ENCODE data around the gene CCDC197. TPM values are rescaled to one million over a fixed set of nuclear protein-coding genes. Genes with fewer than 3 reads are reported as not detected.

Gene CCDC197
- total and polyA plus RNA-seq, 4 donors: not detected

- no peak for TF ChIP-seq CTCF (IDR thresholded peaks at IDR 0.05; ENCODE audit: low read depth, low read length, missing input control)
- no peak for TF ChIP-seq ATF3 (IDR thresholded peaks at IDR 0.05)
- no peak for TF ChIP-seq EGR1 (IDR thresholded peaks at IDR 0.05; ENCODE audit: low read depth in 2 of 2)
- no peak for TF ChIP-seq GABPA (IDR thresholded peaks at IDR 0.05 in 1 of 2, conservative IDR thresholded peaks at IDR 0.05 in 1 of 2)
- no peak for TF ChIP-seq YY1 (IDR thresholded peaks at IDR 0.05)
- no peak for TF ChIP-seq NR2F2 (IDR thresholded peaks at IDR 0.05)
- TF ChIP-seq SP1 (IDR thresholded peaks at IDR 0.05): no peak
Measured at GRCh38 chr14:94056579-94057308, 59.6 kb downstream of the CCDC197 start (continued).

GRCh38 chr14:94058128-94058673, 61.1 kb downstream of the CCDC197 start:
- H3K4me3 ChIP-seq (ENCODE audit: low read depth in 1 of 3, low read length in 3 of 3): peak overlapping the region in 1 of 3 donors; percentile 24
- H3K36me3 ChIP-seq (ENCODE audit: control insufficient read depth in 4 of 4, insufficient read depth in 3 of 4, low read depth in 1 of 4, low read length in 3 of 4): peaks cover 9 to 50% (median 36%) of the 10 kb centered on the region in 4 donors
- H3K9ac ChIP-seq (ENCODE audit: low read depth in 1 of 2, low read length in 2 of 2): no peak overlapping the region
- WGBS: 18% methylated on average over 1 of the region's 1 CpG
- peaks cover 15 to 42% (median 37%) of the 10 kb centered on the region in 4 donors for H3K4me1 ChIP-seq (ENCODE audit: control insufficient read depth in 4 of 4, insufficient read depth in 4 of 4, low read length in 3 of 4)
- no peaks in the 10 kb centered on the region for H3K9me3 ChIP-seq (ENCODE audit: control insufficient read depth in 4 of 4, low read length in 3 of 4)
- DNase-seq (ENCODE audit: low spot score): no peak
- TF ChIP-seq JUND (IDR thresholded peaks at IDR 0.05) (no peak), REST (IDR thresholded peaks at IDR 0.05) (no peak), SP1 (IDR thresholded peaks at IDR 0.05) (no peak), HNF4G (IDR thresholded peaks at IDR 0.05) (no peak), FOXA2 (IDR thresholded peaks at IDR 0.05) (no peak), FOXA1 (IDR thresholded peaks at IDR 0.05) (no peak), ZBTB33 (IDR thresholded peaks at IDR 0.05) (no peak), EGR1 (IDR thresholded peaks at IDR 0.05; ENCODE audit: low read depth in 2 of 2) (no peak), MAX (IDR thresholded peaks at IDR 0.05) (no peak), GABPA (IDR thresholded peaks at IDR 0.05 in 1 of 2, conservative IDR thresholded peaks at IDR 0.05 in 1 of 2) (no peak), HNF4A (conservative IDR thresholded peaks at IDR 0.05) (no peak), NR2F2 (IDR thresholded peaks at IDR 0.05) (no peak), YY1 (IDR thresholded peaks at IDR 0.05) (no peak), TAF1 (conservative IDR thresholded peaks at IDR 0.05) (no peak)
- peak overlapping the region; percentile 36 to 61 for H3K27ac ChIP-seq (ENCODE audit: low read depth in 1 of 2, low read length in 2 of 2)
- H3K27me3 ChIP-seq (ENCODE audit: control insufficient read depth in 4 of 4, insufficient read depth in 4 of 4, low read length in 3 of 4): no peaks in the 10 kb centered on the region

Small RNAs within 50 kb of the gene (small RNA-seq; reads per million reads assigned to genes)
- not detected for gene MIR4506

Other genes starting within 250 kb of the CCDC197 start
- under 1 TPM in 1 of 2 donors, not detected in 1; 0.08 TPM for gene PRIMA1, start 208.8 kb upstream of the CCDC197 start, total RNA-seq
- under 1 TPM; 0.13 to 0.38 TPM for gene PRIMA1, start 208.8 kb upstream of the CCDC197 start, polyA plus RNA-seq
- not detected for gene FAM181A, start 70.0 kb upstream of the CCDC197 start, total RNA-seq
- gene FAM181A, start 70.0 kb upstream of the CCDC197 start, polyA plus RNA-seq: not detected
- under 1 TPM; 0.50 to 0.56 TPM for gene ASB2, start 20.7 kb upstream of the CCDC197 start, total RNA-seq
- under 1 TPM; 0.18 to 0.27 TPM for gene ASB2, start 20.7 kb upstream of the CCDC197 start, polyA plus RNA-seq
- under 1 TPM; 0.28 to 0.92 TPM for gene OTUB2, start 29.0 kb downstream of the CCDC197 start, total RNA-seq
- gene OTUB2, start 29.0 kb downstream of the CCDC197 start, polyA plus RNA-seq: under 1 TPM; 0.62 to 0.64 TPM
- gene DDX24, start 83.9 kb downstream of the CCDC197 start, total RNA-seq: 10 to 100 TPM; 33.8 to 53.2 TPM
- gene DDX24, start 83.9 kb downstream of the CCDC197 start, polyA plus RNA-seq: 10 to 100 TPM; 42.5 to 59.7 TPM
- 1 to 10 TPM; 3.7 to 4.4 TPM for gene IFI27L1, start 84.0 kb downstream of the CCDC197 start, total RNA-seq
- gene IFI27L1, start 84.0 kb downstream of the CCDC197 start, polyA plus RNA-seq: 1 to 10 TPM; 6.8 to 8.1 TPM
- gene IFI27, start 113.4 kb downstream of the CCDC197 start, total RNA-seq: 10 to 100 TPM; 12.7 to 25.8 TPM
- gene IFI27, start 113.4 kb downstream of the CCDC197 start, polyA plus RNA-seq: 100 to 1,000 TPM in 1 of 2 donors, 10 to 100 TPM in 1; 58.6 to 170 TPM
- 1 to 10 TPM; 1.7 to 6.1 TPM for gene IFI27L2, start 132.3 kb downstream of the CCDC197 start, total RNA-seq
- gene IFI27L2, start 132.3 kb downstream of the CCDC197 start, polyA plus RNA-seq: 1 to 10 TPM; 6.0 to 7.2 TPM
- gene PPP4R4, start 177.0 kb downstream of the CCDC197 start, total RNA-seq: 1 to 10 TPM in 1 of 2 donors, under 1 TPM in 1; 0.67 to 1.3 TPM
- gene PPP4R4, start 177.0 kb downstream of the CCDC197 start, polyA plus RNA-seq: 1 to 10 TPM in 1 of 2 donors, under 1 TPM in 1; 0.52 to 2.4 TPM